Neural cell (in vitro differentiated cells): ENCODE results near the gene TRPM8. TPM values are rescaled to one million over a fixed set of nuclear protein-coding genes. Genes with fewer than 3 reads are reported as not detected.

ENCODE experiments used
- H2AFZ ChIP-seq: fragments of 200-600, 300-800 bp; sonication (generic), shearing (Covaris generic); 2 replicates; pipeline ENCODE4 v1.6.0; 2014; ENCODE audit warnings: low read depth, mild to moderate bottlenecking, antibody characterized with exemption, low read length, moderate library complexity
- H3F3A ChIP-seq: fragments of 200-600 bp; shearing (Covaris generic); 2 replicates; pipeline ENCODE4 v1.6.1; 2016; ENCODE audit warnings: mild to moderate bottlenecking, moderate library complexity, mixed read lengths, antibody characterized with exemption, low read length; ENCODE audit not compliant: insufficient read depth, poor library complexity, severe bottlenecking
- H3K27ac ChIP-seq: fragments of 200-600, 300-800 bp; sonication (generic), shearing (Covaris generic); 2 replicates; pipeline ENCODE4 v1.5.1; 2014; ENCODE audit warnings: mild to moderate bottlenecking, low read length, moderate library complexity
- H3K27me3 ChIP-seq: fragments of 300-800, 200-600 bp; sonication (generic), shearing (Covaris generic); 2 replicates; pipeline ENCODE4 v1.6.0; 2014; ENCODE audit warnings: mild to moderate bottlenecking, low read depth, low read length, moderate library complexity; ENCODE audit not compliant: insufficient read depth
- H3K36me3 ChIP-seq: fragments of 300-800, 200-600 bp; sonication (generic), shearing (Covaris generic); 2 replicates; pipeline ENCODE4 v1.5.1; 2014; ENCODE audit warnings: mild to moderate bottlenecking, antibody characterized with exemption, low read length, moderate library complexity; ENCODE audit not compliant: insufficient read depth
- H3K4me2 ChIP-seq: fragments of 300-800, 200-600 bp; sonication (generic), shearing (Covaris generic); 2 replicates; pipeline ENCODE4 v1.6.0; 2014; ENCODE audit warnings: mild to moderate bottlenecking, low read length
- H3K4me3 ChIP-seq: fragments of 300-800, 200-600 bp; sonication (generic), shearing (Covaris generic); 2 replicates; pipeline ENCODE4 v1.5.1; 2014; ENCODE audit warnings: mild to moderate bottlenecking, low read length, moderate library complexity
- H3K79me2 ChIP-seq: fragments of 200-600 bp; shearing (Covaris generic); replicated peaks from 2 replicates; pipeline ENCODE4 v1.6.0; 2014; ENCODE audit warnings: mild to moderate bottlenecking, low read length, moderate library complexity; ENCODE audit not compliant: insufficient read depth
- H3K9ac ChIP-seq: fragments of 300-800, 200-600 bp; sonication (generic), shearing (Covaris generic); 2 replicates; pipeline ENCODE4 v1.6.1; 2016; ENCODE audit warnings: mild to moderate bottlenecking, low read length, mixed read lengths
- H3K9me2 ChIP-seq: fragments of 200-600 bp; shearing (Covaris generic); 2 replicates; pipeline ENCODE4 v1.6.1; 2016; ENCODE audit warnings: mild to moderate bottlenecking, low read length, mixed read lengths; ENCODE audit not compliant: insufficient read depth
- H3K9me3 ChIP-seq: fragments of 200-600, 300-800 bp; sonication (generic), shearing (Covaris generic); 2 replicates; pipeline ENCODE4 v1.6.1; 2016; ENCODE audit warnings: mild to moderate bottlenecking, mixed run types, low read length, moderate library complexity, mixed read lengths
- H4K20me1 ChIP-seq: fragments of 200-600 bp; shearing (Covaris generic); 2 replicates; pipeline ENCODE4 v1.6.1; 2016; ENCODE audit warnings: mild to moderate bottlenecking, mixed run types; ENCODE audit not compliant: insufficient read depth
- CTCF ChIP-seq: fragments of 450-650 bp; IDR thresholded peaks from 2 replicates; pipeline ENCODE4 v1.5.1; 2014; ENCODE audit warnings: antibody characterized with exemption, mild to moderate bottlenecking, moderate library complexity; ENCODE audit not compliant: poor library complexity, severe bottlenecking
- EP300 ChIP-seq: fragments of 450-650 bp; conservative IDR thresholded peaks from 2 replicates; pipeline ENCODE4 v1.6.1; 2014; ENCODE audit warnings: antibody characterized with exemption, mild to moderate bottlenecking, moderate library complexity; ENCODE audit not compliant: poor library complexity, severe bottlenecking
- EZH2 ChIP-seq: fragments of 200-600, 300-800 bp; shearing (Covaris generic), sonication (generic); IDR thresholded peaks from 2 replicates; pipeline ENCODE4 v1.6.1; 2014; ENCODE audit warnings: antibody characterized with exemption, low read length, borderline replicate concordance, mild to moderate bottlenecking; ENCODE audit not compliant: insufficient read depth, poor library complexity, severe bottlenecking
- MXI1 ChIP-seq: fragments of 450-650 bp; conservative IDR thresholded peaks from 2 replicates; pipeline ENCODE4 v1.6.1; 2014; ENCODE audit warnings: antibody characterized with exemption, mild to moderate bottlenecking; ENCODE audit not compliant: poor library complexity, severe bottlenecking
- POLR2AphosphoS5 ChIP-seq: IDR thresholded peaks from 2 replicates; pipeline ENCODE4 v1.6.1; 2012
- RAD21 ChIP-seq: fragments of 450-650 bp; conservative IDR thresholded peaks from 2 replicates; pipeline ENCODE4 v1.6.1; 2014; ENCODE audit warnings: antibody characterized with exemption, mild to moderate bottlenecking, moderate library complexity
- REST ChIP-seq: IDR thresholded peaks from 2 replicates; pipeline ENCODE4 v1.6.1; 2012; ENCODE audit warnings: borderline replicate concordance
- SMC3 ChIP-seq: fragments of 450-650 bp; conservative IDR thresholded peaks from 2 replicates; pipeline ENCODE4 v1.6.1; 2014; ENCODE audit warnings: antibody characterized with exemption, mild to moderate bottlenecking, moderate library complexity; ENCODE audit not compliant: poor library complexity
- TAF1 ChIP-seq: IDR thresholded peaks from 2 replicates; pipeline ENCODE4 v1.6.1; 2012; ENCODE audit warnings: low read depth
- polyA plus RNA-seq: library from polyadenylated mRNA; depleted of rRNA; stranded (reverse); fragments of >200 nt; gene quantifications from 2 replicates; pipeline ENCODE4 v1.2.3, GENCODE V29; 2014

The TRPM8 gene
- polyA plus RNA-seq, 1 donor from 2014 or later: not detected

DNA sequence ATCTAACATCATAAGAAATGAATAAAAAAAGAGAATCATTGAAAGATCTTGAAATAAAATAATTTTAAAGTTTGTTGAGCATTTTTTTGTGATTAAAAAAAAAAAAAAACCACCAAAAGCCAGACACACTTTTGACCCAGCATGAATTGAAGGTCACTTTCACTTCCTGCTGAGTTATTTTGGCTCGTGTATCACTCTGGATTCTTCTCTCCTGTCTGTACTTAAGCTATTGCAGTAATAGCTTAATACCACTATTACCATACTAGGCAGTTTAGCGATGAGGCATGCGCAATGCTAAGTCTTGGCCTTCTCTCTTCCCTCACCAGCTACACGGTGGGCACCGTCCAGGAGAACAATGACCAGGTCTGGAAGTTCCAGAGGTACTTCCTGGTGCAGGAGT lies 78.8 kb downstream of the TRPM8 start:
- Histone ChIP-seq H4K20me1 (no peaks in the 10 kb centered on the region), H3K4me2 (no peak overlapping the region), H3K9me3 (no peaks in the 10 kb centered on the region), H3K9me2 (no peaks in the 10 kb centered on the region), H3F3A (no peaks in the 10 kb centered on the region), H3K27me3 (no peaks in the 10 kb centered on the region), H2AFZ (no peak overlapping the region), H3K36me3 (no peaks in the 10 kb centered on the region), H3K27ac (no peak overlapping the region), H3K79me2 (no peaks in the 10 kb centered on the region), H3K9ac (no peak overlapping the region), H3K4me3 (no peak overlapping the region)
- TF ChIP-seq MXI1 (no peak), REST (no peak), EZH2 (no peak), SMC3 (no peak), CTCF (no peak), TAF1 (no peak), RAD21 (no peak), EP300 (no peak), POLR2AphosphoS5 (no peak)

DNA sequence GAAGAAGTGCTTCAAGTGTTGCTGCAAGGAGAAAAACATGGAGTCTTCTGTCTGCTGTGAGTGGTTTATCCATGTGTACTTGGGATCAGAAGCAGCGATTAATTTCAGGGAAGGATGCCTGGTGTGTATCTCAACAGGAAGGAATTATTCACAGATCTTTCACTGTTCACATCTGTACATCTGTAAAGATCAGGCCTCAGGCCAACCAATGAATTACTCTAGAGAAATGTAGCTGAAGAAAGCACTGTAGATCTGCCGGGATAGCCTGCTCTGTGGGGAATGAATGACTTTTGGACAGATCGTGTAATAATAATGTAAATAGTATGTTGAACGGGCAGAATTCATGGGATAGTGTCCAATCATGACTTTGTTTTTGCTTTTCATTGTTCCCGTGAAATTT lies 79.3 kb downstream of the TRPM8 start:
- Histone ChIP-seq H3F3A (no peaks in the 10 kb centered on the region), H3K36me3 (no peaks in the 10 kb centered on the region), H4K20me1 (no peaks in the 10 kb centered on the region), H3K9me3 (no peaks in the 10 kb centered on the region), H2AFZ (no peak overlapping the region), H3K4me2 (no peak overlapping the region), H3K4me3 (no peak overlapping the region), H3K27ac (no peak overlapping the region), H3K9me2 (no peaks in the 10 kb centered on the region), H3K27me3 (no peaks in the 10 kb centered on the region), H3K9ac (no peak overlapping the region), H3K79me2 (no peaks in the 10 kb centered on the region)
- TF ChIP-seq TAF1 (no peak), EP300 (no peak)

- H3K4me2 ChIP-seq: no peak overlapping the region
- H3K9me3 ChIP-seq: no peaks in the 10 kb centered on the region
- no peak overlapping the region for H2AFZ ChIP-seq
- H3K36me3 ChIP-seq: no peaks in the 10 kb centered on the region
- TF ChIP-seq CTCF (no peak), EP300 (no peak), MXI1 (no peak)
- H3K9ac ChIP-seq: no peak overlapping the region
- H4K20me1 ChIP-seq: no peaks in the 10 kb centered on the region
- no peaks in the 10 kb centered on the region for H3K9me2 ChIP-seq
- H3K79me2 ChIP-seq: no peaks in the 10 kb centered on the region
- H3K4me3 ChIP-seq: no peak overlapping the region
- no peaks in the 10 kb centered on the region for H3K27me3 ChIP-seq
- no peak overlapping the region for H3K27ac ChIP-seq
- no peaks in the 10 kb centered on the region for H3F3A ChIP-seq
These were observed 80.5 kb downstream of the TRPM8 start for GRCh38 chr2:233997707-233998106.
